HEK293 (cell line): ENCODE results near the gene TRPV2.

ENCODE experiments used
- CTCF ChIP-seq: fragments of 450-650 bp; formaldehyde crosslinking; IDR thresholded peaks from 2 replicates; pipeline ENCODE4 v1.5.1; 2016; ENCODE audit warnings: missing biosample characterization, missing genetic modification characterization
- KLF16 ChIP-seq: fragments of 450-650 bp; formaldehyde crosslinking; IDR thresholded peaks from 2 replicates; pipeline ENCODE4 v1.5.1; 2017; ENCODE audit warnings: missing biosample characterization, missing genetic modification characterization
- MEIS1 ChIP-seq: sonication (generic); formaldehyde crosslinking; IDR thresholded peaks from 2 replicates; pipeline ENCODE4 v1.8.1; 2022; ENCODE audit warnings: missing genetic modification reagents, mild to moderate bottlenecking, borderline replicate concordance
- PRDM6 ChIP-seq: fragments of 450-650 bp; formaldehyde crosslinking; IDR thresholded peaks from 2 replicates; pipeline ENCODE4 v1.5.1; 2017; ENCODE audit warnings: missing biosample characterization, missing genetic modification characterization
- REST ChIP-seq: fragments of 450-650 bp; formaldehyde crosslinking; IDR thresholded peaks from 2 replicates; pipeline ENCODE4 v1.5.1; 2016; ENCODE audit warnings: missing biosample characterization, missing genetic modification characterization
- YY1 ChIP-seq: fragments of 450-650 bp; formaldehyde crosslinking; IDR thresholded peaks from 2 replicates; pipeline ENCODE4 v1.5.1; 2018; ENCODE audit warnings: missing biosample characterization, missing genetic modification characterization
- ZBTB44 ChIP-seq: fragments of 450-650 bp; IDR thresholded peaks from 2 replicates; pipeline ENCODE4 v1.5.1; 2018; ENCODE audit warnings: missing biosample characterization, mild to moderate bottlenecking, missing genetic modification characterization
- ZBTB49 ChIP-seq: fragments of 450-650 bp; formaldehyde crosslinking; IDR thresholded peaks from 2 replicates; pipeline ENCODE4 v1.5.1; 2016; ENCODE audit warnings: missing biosample characterization, missing genetic modification characterization, low read depth
- ZBTB7A ChIP-seq: fragments of 450-650 bp; formaldehyde crosslinking; IDR thresholded peaks from 2 replicates; pipeline ENCODE4 v1.5.1; 2016; ENCODE audit warnings: low read depth, missing biosample characterization, missing genetic modification characterization
- ZFHX2 ChIP-seq: fragments of 450-650 bp; formaldehyde crosslinking; conservative IDR thresholded peaks from 2 replicates; pipeline ENCODE4 v1.5.1; 2016; ENCODE audit warnings: missing biosample characterization, missing genetic modification characterization
- ZNF513 ChIP-seq: fragments of 450-650 bp; IDR thresholded peaks from 2 replicates; pipeline ENCODE4 v1.5.1; 2018; ENCODE audit warnings: missing biosample characterization, missing genetic modification characterization
- ZNF660 ChIP-seq: fragments of 450-650 bp; IDR thresholded peaks from 2 replicates; pipeline ENCODE4 v1.5.1; 2018; ENCODE audit warnings: missing biosample characterization, mild to moderate bottlenecking, missing genetic modification characterization
- ZNF692 ChIP-seq: fragments of 450-650 bp; formaldehyde crosslinking; IDR thresholded peaks from 2 replicates; pipeline ENCODE4 v1.5.1; 2016; ENCODE audit warnings: missing biosample characterization, missing genetic modification characterization
- ZSCAN18 ChIP-seq: fragments of 450-650 bp; formaldehyde crosslinking; IDR thresholded peaks from 2 replicates; pipeline ENCODE4 v1.5.1; 2016; ENCODE audit warnings: missing biosample characterization, missing genetic modification characterization

GRCh38 chr17:16464303-16465051, 49.1 kb downstream of the TRPV2 start:
- TF ChIP-seq ZSCAN18 (no peak), ZBTB7A (tag by site-specific recombination) (no peak), ZNF513 (no peak), ZBTB49 (no peak), PRDM6 (tag by site-specific recombination) (no peak), ZNF692 (tag by site-specific recombination) (no peak), CTCF (tag by site-specific recombination) (no peak), YY1 (tag by site-specific recombination) (no peak), REST (no peak), ZFHX2 (tag by site-specific recombination) (no peak), MEIS1 (CRISPR knock-in tag) (no peak), KLF16 (tag by site-specific recombination) (no peak), ZNF660 (no peak), ZBTB44 (tag by site-specific recombination) (no peak)
